ENCODE data around the gene SPTLC3. TPM values are rescaled to one million over a fixed set of nuclear protein-coding genes. Genes with fewer than 3 reads are reported as not detected.

SPTLC3 gene
- total and polyA plus RNA-seq, 2 donors: 3.4 to 3.8 TPM

- H3K27ac ChIP-seq (ENCODE audit: low read depth in 1 of 2, low read length in 1 of 2): no peak overlapping the region
- no peak for DNase-seq (ENCODE audit: low read depth in 6 of 9, low spot score in 9 of 9)
- no peak overlapping the region for H3K4me3 ChIP-seq (ENCODE audit: low read length in 2 of 2)
- no peaks in the 10 kb centered on the region for H3K4me1 ChIP-seq (ENCODE audit: control insufficient read depth in 2 of 2, insufficient read depth in 2 of 2, low read length in 2 of 2)
- no peaks in the 10 kb centered on the region for H3K36me3 ChIP-seq (ENCODE audit: control insufficient read depth in 2 of 2, insufficient read depth in 2 of 2, low read length in 1 of 2)
- 95% methylated on average over 3 of the region's 3 CpGs for WGBS
- H3K9me3 ChIP-seq (ENCODE audit: control insufficient read depth in 2 of 2, insufficient read depth in 1 of 2, low read length in 1 of 2): no peaks in the 10 kb centered on the region
- H3K27me3 ChIP-seq (ENCODE audit: control insufficient read depth in 2 of 2, insufficient read depth in 1 of 2, low read length in 1 of 2): no peaks in the 10 kb centered on the region
Observed at GRCh38 chr20:13166437-13166836, 157.7 kb downstream of the SPTLC3 start.

- 92% methylated on average over 1 of the region's 1 CpG for WGBS
- no peak for DNase-seq (ENCODE audit: low read depth in 6 of 9, low spot score in 9 of 9)
- H3K36me3 ChIP-seq (ENCODE audit: control insufficient read depth in 2 of 2, insufficient read depth in 2 of 2, low read length in 1 of 2): no peaks in the 10 kb centered on the region
- H3K9me3 ChIP-seq (ENCODE audit: control insufficient read depth in 2 of 2, insufficient read depth in 1 of 2, low read length in 1 of 2): no peaks in the 10 kb centered on the region
- H3K4me1 ChIP-seq (ENCODE audit: control insufficient read depth in 2 of 2, insufficient read depth in 2 of 2, low read length in 2 of 2): no peaks in the 10 kb centered on the region
- H3K4me3 ChIP-seq (ENCODE audit: low read length in 2 of 2): no peak overlapping the region
- H3K27me3 ChIP-seq (ENCODE audit: control insufficient read depth in 2 of 2, insufficient read depth in 1 of 2, low read length in 1 of 2): no peaks in the 10 kb centered on the region
- H3K27ac ChIP-seq (ENCODE audit: low read depth in 1 of 2, low read length in 1 of 2): no peak overlapping the region
Observed at GRCh38 chr20:13169086-13169485, 160.3 kb downstream of the SPTLC3 start.

- WGBS: 98% methylated on average over 3 of the region's 3 CpGs
- no peaks in the 10 kb centered on the region for H3K36me3 ChIP-seq (ENCODE audit: control insufficient read depth in 2 of 2, insufficient read depth in 2 of 2, low read length in 1 of 2)
- no peaks in the 10 kb centered on the region for H3K4me1 ChIP-seq (ENCODE audit: control insufficient read depth in 2 of 2, insufficient read depth in 2 of 2, low read length in 2 of 2)
- no peaks in the 10 kb centered on the region for H3K27me3 ChIP-seq (ENCODE audit: control insufficient read depth in 2 of 2, insufficient read depth in 1 of 2, low read length in 1 of 2)
- H3K9me3 ChIP-seq (ENCODE audit: control insufficient read depth in 2 of 2, insufficient read depth in 1 of 2, low read length in 1 of 2): no peaks in the 10 kb centered on the region
- no peak overlapping the region for H3K4me3 ChIP-seq (ENCODE audit: low read length in 2 of 2)
- DNase-seq (ENCODE audit: low read depth in 6 of 9, low spot score in 9 of 9): no peak
- H3K27ac ChIP-seq (ENCODE audit: low read depth in 1 of 2, low read length in 1 of 2): no peak overlapping the region
Observed at GRCh38 chr20:13170771-13171170, 162.0 kb downstream of the SPTLC3 start.

GRCh38 chr20:13173201-13173600, 164.4 kb downstream of the SPTLC3 start:
- DNase-seq (ENCODE audit: low read depth in 6 of 9, low spot score in 9 of 9): no peak
- H3K27me3 ChIP-seq (ENCODE audit: control insufficient read depth in 2 of 2, insufficient read depth in 1 of 2, low read length in 1 of 2): no peaks in the 10 kb centered on the region
- no peaks in the 10 kb centered on the region for H3K4me1 ChIP-seq (ENCODE audit: control insufficient read depth in 2 of 2, insufficient read depth in 2 of 2, low read length in 2 of 2)
- no peaks in the 10 kb centered on the region for H3K9me3 ChIP-seq (ENCODE audit: control insufficient read depth in 2 of 2, insufficient read depth in 1 of 2, low read length in 1 of 2)
- no peak overlapping the region for H3K4me3 ChIP-seq (ENCODE audit: low read length in 2 of 2)
- 87% methylated on average over 2 of the region's 2 CpGs for WGBS
- no peaks in the 10 kb centered on the region for H3K36me3 ChIP-seq (ENCODE audit: control insufficient read depth in 2 of 2, insufficient read depth in 2 of 2, low read length in 1 of 2)
- H3K27ac ChIP-seq (ENCODE audit: low read depth in 1 of 2, low read length in 1 of 2): no peak overlapping the region

- H3K36me3 ChIP-seq (ENCODE audit: control insufficient read depth in 2 of 2, insufficient read depth in 2 of 2, low read length in 1 of 2): no peaks in the 10 kb centered on the region
- 94% methylated on average over 9 of the region's 9 CpGs for WGBS
- no peak for DNase-seq (ENCODE audit: low read depth in 6 of 9, low spot score in 9 of 9)
- no peak overlapping the region for H3K4me3 ChIP-seq (ENCODE audit: low read length in 2 of 2)
- H3K27ac ChIP-seq (ENCODE audit: low read depth in 1 of 2, low read length in 1 of 2): no peak overlapping the region
- no peaks in the 10 kb centered on the region for H3K4me1 ChIP-seq (ENCODE audit: control insufficient read depth in 2 of 2, insufficient read depth in 2 of 2, low read length in 2 of 2)
- H3K9me3 ChIP-seq (ENCODE audit: control insufficient read depth in 2 of 2, insufficient read depth in 1 of 2, low read length in 1 of 2): no peaks in the 10 kb centered on the region
- H3K27me3 ChIP-seq (ENCODE audit: control insufficient read depth in 2 of 2, insufficient read depth in 1 of 2, low read length in 1 of 2): no peaks in the 10 kb centered on the region
Observed at GRCh38 chr20:13174402-13174801, 165.6 kb downstream of the SPTLC3 start.

GRCh38 chr20:13180986-13181889, 172.5 kb downstream of the SPTLC3 start:
- 88% methylated on average over 7 of the region's 7 CpGs for WGBS
- no peak overlapping the region for H3K4me3 ChIP-seq (ENCODE audit: low read length in 2 of 2)
- DNase-seq (ENCODE audit: low read depth in 6 of 9, low spot score in 9 of 9): no peak

GRCh38 chr20:13183005-13183404, 174.2 kb downstream of the SPTLC3 start:
- DNase-seq (ENCODE audit: low read depth in 6 of 9, low spot score in 9 of 9): no peak
- no peak overlapping the region for H3K27ac ChIP-seq (ENCODE audit: low read depth in 1 of 2, low read length in 1 of 2)
- H3K9me3 ChIP-seq (ENCODE audit: control insufficient read depth in 2 of 2, insufficient read depth in 1 of 2, low read length in 1 of 2): no peaks in the 10 kb centered on the region
- no peaks in the 10 kb centered on the region for H3K27me3 ChIP-seq (ENCODE audit: control insufficient read depth in 2 of 2, insufficient read depth in 1 of 2, low read length in 1 of 2)
- H3K4me3 ChIP-seq (ENCODE audit: low read length in 2 of 2): no peak overlapping the region
- H3K4me1 ChIP-seq (ENCODE audit: control insufficient read depth in 2 of 2, insufficient read depth in 2 of 2, low read length in 2 of 2): no peaks in the 10 kb centered on the region
- WGBS: 95% methylated on average over 1 of the region's 1 CpG
- no peaks in the 10 kb centered on the region for H3K36me3 ChIP-seq (ENCODE audit: control insufficient read depth in 2 of 2, insufficient read depth in 2 of 2, low read length in 1 of 2)

More at GRCh38 chr20:13180986-13181889, 172.5 kb downstream of the SPTLC3 start:
- Histone ChIP-seq H3K4me1 (ENCODE audit: control insufficient read depth in 2 of 2, insufficient read depth in 2 of 2, low read length in 2 of 2) (no peaks in the 10 kb centered on the region), H3K27ac (ENCODE audit: low read depth in 1 of 2, low read length in 1 of 2) (no peak overlapping the region), H3K36me3 (ENCODE audit: control insufficient read depth in 2 of 2, insufficient read depth in 2 of 2, low read length in 1 of 2) (no peaks in the 10 kb centered on the region), H3K9me3 (ENCODE audit: control insufficient read depth in 2 of 2, insufficient read depth in 1 of 2, low read length in 1 of 2) (no peaks in the 10 kb centered on the region), H3K27me3 (ENCODE audit: control insufficient read depth in 2 of 2, insufficient read depth in 1 of 2, low read length in 1 of 2) (no peaks in the 10 kb centered on the region)

- WGBS: 81% methylated on average over 3 of the region's 3 CpGs
- Histone ChIP-seq H3K27me3 (ENCODE audit: control insufficient read depth in 2 of 2, insufficient read depth in 1 of 2, low read length in 1 of 2) (no peaks in the 10 kb centered on the region), H3K4me1 (ENCODE audit: control insufficient read depth in 2 of 2, insufficient read depth in 2 of 2, low read length in 2 of 2) (no peaks in the 10 kb centered on the region), H3K27ac (ENCODE audit: low read depth in 1 of 2, low read length in 1 of 2) (no peak overlapping the region), H3K4me3 (ENCODE audit: low read length in 2 of 2) (no peak overlapping the region), H3K36me3 (ENCODE audit: control insufficient read depth in 2 of 2, insufficient read depth in 2 of 2, low read length in 1 of 2) (no peaks in the 10 kb centered on the region), H3K9me3 (ENCODE audit: control insufficient read depth in 2 of 2, insufficient read depth in 1 of 2, low read length in 1 of 2) (no peaks in the 10 kb centered on the region)
- no peak for DNase-seq (ENCODE audit: low read depth in 6 of 9, low spot score in 9 of 9)
Observed at GRCh38 chr20:13186043-13186774, 177.4 kb downstream of the SPTLC3 start.

- no peak overlapping the region for H3K4me3 ChIP-seq (ENCODE audit: low read length in 2 of 2)
- no peaks in the 10 kb centered on the region for H3K4me1 ChIP-seq (ENCODE audit: control insufficient read depth in 2 of 2, insufficient read depth in 2 of 2, low read length in 2 of 2)
- 47% methylated on average over 2 of the region's 2 CpGs for WGBS
- no peaks in the 10 kb centered on the region for H3K27me3 ChIP-seq (ENCODE audit: control insufficient read depth in 2 of 2, insufficient read depth in 1 of 2, low read length in 1 of 2)
- H3K9me3 ChIP-seq (ENCODE audit: control insufficient read depth in 2 of 2, insufficient read depth in 1 of 2, low read length in 1 of 2): no peaks in the 10 kb centered on the region
- H3K36me3 ChIP-seq (ENCODE audit: control insufficient read depth in 2 of 2, insufficient read depth in 2 of 2, low read length in 1 of 2): no peaks in the 10 kb centered on the region
- H3K27ac ChIP-seq (ENCODE audit: low read depth in 1 of 2, low read length in 1 of 2): no peak overlapping the region
- DNase-seq (ENCODE audit: low read depth in 6 of 9, low spot score in 9 of 9): no peak
Observed at GRCh38 chr20:13187899-13188298, 179.1 kb downstream of the SPTLC3 start.
